WTC11 (cell line): ENCODE data around the gene MCF2L. TPM values are rescaled to one million over a fixed set of nuclear protein-coding genes. Genes with fewer than 3 reads are reported as not detected.

Experiments used
- ATAC-seq: fragments of 200-7000 bp; cut with Tn5 transposase; 2 replicates; pipeline ENCODE4 v1.10.0; 2021; ENCODE audit warnings: mild to moderate bottlenecking, moderate library complexity
- CTCF ChIA-PET: fragments of 300-600 bp; sonication (Branson Sonifier 250); formaldehyde crosslinking; loops from one replicate; lab custom pipeline; 2021; ENCODE audit warnings: antibody characterized with exemption; lab: Charles Lee
- POLR2A ChIA-PET: fragments of 350-600 bp; sonication (Branson Sonifier 250); formaldehyde crosslinking; loops from one replicate; lab custom pipeline; 2021; ENCODE audit warnings: antibody characterized with exemption; lab: Charles Lee
- DNase-seq: peaks from one replicate; pipeline ENCODE4 v3.0.0; 2021; ENCODE audit warnings: low spot score
- H3K27ac Mint-ChIP-seq: 2 replicates; pipeline ENCODE4 v1.8.0; 2021; ENCODE audit warnings: mixed read lengths
- H3K27me3 Mint-ChIP-seq: 2 replicates; pipeline ENCODE4 v1.8.0; 2021; ENCODE audit warnings: low read depth, mild to moderate bottlenecking, moderate library complexity, mixed read lengths
- H3K36me3 Mint-ChIP-seq: 2 replicates; pipeline ENCODE4 v1.8.0; 2021; ENCODE audit warnings: mixed read lengths
- H3K4me1 Mint-ChIP-seq: 2 replicates; pipeline ENCODE4 v1.8.0; 2022; ENCODE audit warnings: mixed read lengths
- H3K4me3 Mint-ChIP-seq: 2 replicates; pipeline ENCODE4 v1.8.0; 2021; ENCODE audit warnings: mild to moderate bottlenecking, moderate library complexity, mixed read lengths
- H3K9me3 Mint-ChIP-seq: 2 replicates; pipeline ENCODE4 v1.8.0; 2021; ENCODE audit warnings: mixed read lengths
- AR ChIP-seq: fragments of 250-450 bp; sonication (Bioruptor Pico); IDR thresholded peaks from 2 replicates; pipeline ENCODE4 v1.9.0; 2021; ENCODE audit warnings: mild to moderate bottlenecking
- ATF1 ChIP-seq: sonication (generic); formaldehyde crosslinking; IDR thresholded peaks from 2 replicates; pipeline ENCODE4 v1.8.1; 2023; ENCODE audit warnings: mild to moderate bottlenecking, moderate library complexity, missing genetic modification reagents
- FOXP1 ChIP-seq: sonication (generic); formaldehyde crosslinking; IDR thresholded peaks from 2 replicates; pipeline ENCODE4 v1.8.0; 2022; ENCODE audit warnings: missing genetic modification reagents, mild to moderate bottlenecking, moderate library complexity, borderline replicate concordance
- HMGA2 ChIP-seq: fragments of 250-450 bp; sonication (Bioruptor Pico); IDR thresholded peaks from 2 replicates; pipeline ENCODE4 v1.4.0; 2021; ENCODE audit warnings: mild to moderate bottlenecking, moderate library complexity
- HMGXB4 ChIP-seq: sonication (generic); formaldehyde crosslinking; IDR thresholded peaks from 2 replicates; pipeline ENCODE4 v1.8.1; 2023; ENCODE audit warnings: mild to moderate bottlenecking, moderate library complexity, missing genetic modification reagents
- KAT7 ChIP-seq: sonication (generic); formaldehyde crosslinking; IDR thresholded peaks from 2 replicates; pipeline ENCODE4 v1.8.1; 2023; ENCODE audit warnings: missing genetic modification reagents, mild to moderate bottlenecking, borderline replicate concordance
- NFATC4 ChIP-seq: fragments of 250-450 bp; sonication (Bioruptor Pico); IDR thresholded peaks from 2 replicates; pipeline ENCODE4 v1.9.0; 2021; ENCODE audit warnings: mild to moderate bottlenecking
- OVOL2 ChIP-seq: fragments of 250-450 bp; sonication (Bioruptor Pico); IDR thresholded peaks from 2 replicates; pipeline ENCODE4 v1.9.0; 2021; ENCODE audit warnings: mild to moderate bottlenecking, borderline replicate concordance
- RORB ChIP-seq: fragments of 250-450 bp; sonication (Bioruptor Pico); IDR thresholded peaks from 2 replicates; pipeline ENCODE4 v1.9.0; 2021; ENCODE audit warnings: mild to moderate bottlenecking
- SMAD4 ChIP-seq: sonication (generic); formaldehyde crosslinking; IDR thresholded peaks from 2 replicates; pipeline ENCODE4 v1.8.0; 2022; ENCODE audit warnings: mild to moderate bottlenecking, missing genetic modification reagents
- SP1 ChIP-seq: sonication (generic); formaldehyde crosslinking; conservative IDR thresholded peaks from 2 replicates; pipeline ENCODE4 v1.8.1; 2022; ENCODE audit warnings: missing genetic modification reagents
- ZNF121 ChIP-seq: sonication (generic); formaldehyde crosslinking; IDR thresholded peaks from 2 replicates; pipeline ENCODE4 v1.8.0; 2023; ENCODE audit warnings: missing genetic modification reagents
- ZNF219 ChIP-seq: sonication (generic); formaldehyde crosslinking; IDR thresholded peaks from 2 replicates; pipeline ENCODE4 v1.8.0; 2023; ENCODE audit warnings: missing genetic modification reagents, mild to moderate bottlenecking, borderline replicate concordance
- ZNF317 ChIP-seq: sonication (generic); formaldehyde crosslinking; IDR thresholded peaks from 2 replicates; pipeline ENCODE4 v1.8.1; 2023; ENCODE audit warnings: low read depth, mild to moderate bottlenecking, moderate library complexity, missing genetic modification reagents, borderline replicate concordance
- ZNF423 ChIP-seq: fragments of 250-450 bp; sonication (Bioruptor Pico); IDR thresholded peaks from 2 replicates; pipeline ENCODE4 v2.1.2; 2022; ENCODE audit warnings: mild to moderate bottlenecking, moderate library complexity
- total RNA-seq: library from RNA; stranded (reverse); gene quantifications from 3 replicates; pipeline ENCODE4 v1.2.3, GENCODE V29; 2021
- TF ChIP-seq, protein P1 (sequence below): sonication (generic); formaldehyde crosslinking; IDR thresholded peaks from 2 replicates; pipeline ENCODE4 v1.8.1; 2022; ENCODE audit warnings: missing genetic modification reagents, borderline replicate concordance
- TF ChIP-seq, protein P2 (sequence below): sonication (generic); formaldehyde crosslinking; IDR thresholded peaks from 2 replicates; pipeline ENCODE4 v1.8.0; 2023; ENCODE audit warnings: missing genetic modification reagents
- TF ChIP-seq, protein P3 (sequence below): fragments of 250-450 bp; sonication (Bioruptor Pico); IDR thresholded peaks from 2 replicates; pipeline ENCODE4 v1.8.0; 2021; ENCODE audit warnings: mild to moderate bottlenecking

Gene MCF2L
- total RNA-seq, 1 experiment from 2014 or later: 34.8 TPM

DNA sequence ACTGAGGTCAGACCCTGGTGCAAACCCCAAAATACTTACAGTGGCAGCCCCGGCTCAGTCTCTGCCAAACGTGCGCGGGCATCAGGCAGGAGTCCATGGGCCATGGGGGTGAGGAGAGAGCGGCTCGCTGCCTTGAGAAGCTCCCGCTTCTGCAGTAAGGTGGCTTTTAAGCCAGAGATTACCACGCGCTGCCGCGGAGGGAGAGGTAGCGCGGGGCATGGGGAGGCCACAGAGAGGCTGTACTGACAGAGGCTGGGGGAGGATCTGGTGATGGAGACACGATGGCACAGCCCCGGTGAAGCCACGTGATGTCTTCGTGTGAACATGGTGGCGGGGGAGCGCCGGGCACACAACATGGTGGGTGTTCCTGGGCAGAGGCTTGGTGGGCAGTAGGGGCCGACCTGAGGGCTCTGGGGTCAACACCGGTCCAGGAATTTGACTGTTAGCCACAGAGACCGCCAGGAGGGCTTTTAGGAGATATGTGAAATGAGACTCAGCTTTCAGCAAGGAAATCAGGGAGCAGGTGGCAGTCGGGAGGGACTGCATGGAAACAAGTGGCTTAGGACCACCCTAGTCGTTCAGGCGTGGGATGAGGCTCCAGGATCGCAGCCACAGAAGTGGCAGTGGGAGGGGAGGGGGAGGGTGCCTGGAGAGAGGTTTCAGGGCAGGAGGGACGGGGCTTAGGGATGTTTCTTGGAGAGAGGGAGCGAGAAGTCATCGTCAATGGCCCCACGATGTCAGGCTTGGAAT lies 24.1 kb downstream of the MCF2L start:
- peaks cover 9% of the 10 kb centered on the region for H3K36me3 Mint-ChIP-seq
- H3K9me3 Mint-ChIP-seq: peaks cover 8% of the 10 kb centered on the region
- 0 out of 2 replicates have a peak, but pooled peaks cover 2% of the 10 kb centered on the region for H3K4me1 Mint-ChIP-seq
- TF ChIP-seq, protein P1, sequence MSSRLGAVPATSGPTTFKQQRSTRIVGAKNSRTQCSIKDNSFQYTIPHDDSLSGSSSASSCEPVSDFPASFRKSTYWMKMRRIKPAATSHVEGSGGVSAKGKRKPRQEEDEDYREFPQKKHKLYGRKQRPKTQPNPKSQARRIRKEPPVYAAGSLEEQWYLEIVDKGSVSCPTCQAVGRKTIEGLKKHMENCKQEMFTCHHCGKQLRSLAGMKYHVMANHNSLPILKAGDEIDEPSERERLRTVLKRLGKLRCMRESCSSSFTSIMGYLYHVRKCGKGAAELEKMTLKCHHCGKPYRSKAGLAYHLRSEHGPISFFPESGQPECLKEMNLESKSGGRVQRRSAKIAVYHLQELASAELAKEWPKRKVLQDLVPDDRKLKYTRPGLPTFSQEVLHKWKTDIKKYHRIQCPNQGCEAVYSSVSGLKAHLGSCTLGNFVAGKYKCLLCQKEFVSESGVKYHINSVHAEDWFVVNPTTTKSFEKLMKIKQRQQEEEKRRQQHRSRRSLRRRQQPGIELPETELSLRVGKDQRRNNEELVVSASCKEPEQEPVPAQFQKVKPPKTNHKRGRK: no peak
- TF ChIP-seq, protein P2, sequence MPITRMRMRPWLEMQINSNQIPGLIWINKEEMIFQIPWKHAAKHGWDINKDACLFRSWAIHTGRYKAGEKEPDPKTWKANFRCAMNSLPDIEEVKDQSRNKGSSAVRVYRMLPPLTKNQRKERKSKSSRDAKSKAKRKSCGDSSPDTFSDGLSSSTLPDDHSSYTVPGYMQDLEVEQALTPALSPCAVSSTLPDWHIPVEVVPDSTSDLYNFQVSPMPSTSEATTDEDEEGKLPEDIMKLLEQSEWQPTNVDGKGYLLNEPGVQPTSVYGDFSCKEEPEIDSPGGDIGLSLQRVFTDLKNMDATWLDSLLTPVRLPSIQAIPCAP (CRISPR knock-in tag): no peak
- TF ChIP-seq AR (CRISPR knock-in tag) (no peak), ZNF317 (CRISPR knock-in tag) (no peak), ZNF219 (no peak), KAT7 (no peak), ATF1 (CRISPR knock-in tag) (no peak), SMAD4 (CRISPR knock-in tag) (no peak), ZNF121 (CRISPR knock-in tag) (no peak), NFATC4 (no peak), RORB (CRISPR knock-in tag) (no peak), FOXP1 (CRISPR knock-in tag) (no peak), SP1 (CRISPR knock-in tag) (no peak), OVOL2 (CRISPR knock-in tag) (no peak), HMGA2 (CRISPR knock-in tag) (no peak), HMGXB4 (CRISPR knock-in tag) (no peak), ZNF423 (no peak)
- TF ChIP-seq, protein P3, sequence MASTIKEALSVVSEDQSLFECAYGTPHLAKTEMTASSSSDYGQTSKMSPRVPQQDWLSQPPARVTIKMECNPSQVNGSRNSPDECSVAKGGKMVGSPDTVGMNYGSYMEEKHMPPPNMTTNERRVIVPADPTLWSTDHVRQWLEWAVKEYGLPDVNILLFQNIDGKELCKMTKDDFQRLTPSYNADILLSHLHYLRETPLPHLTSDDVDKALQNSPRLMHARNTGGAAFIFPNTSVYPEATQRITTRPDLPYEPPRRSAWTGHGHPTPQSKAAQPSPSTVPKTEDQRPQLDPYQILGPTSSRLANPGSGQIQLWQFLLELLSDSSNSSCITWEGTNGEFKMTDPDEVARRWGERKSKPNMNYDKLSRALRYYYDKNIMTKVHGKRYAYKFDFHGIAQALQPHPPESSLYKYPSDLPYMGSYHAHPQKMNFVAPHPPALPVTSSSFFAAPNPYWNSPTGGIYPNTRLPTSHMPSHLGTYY (CRISPR knock-in tag): no peak
- H3K27ac Mint-ChIP-seq: no peak overlapping the region
- ATAC-seq: no peak
- POLR2A ChIA-PET: no interaction called here
- no peak overlapping the region for H3K4me3 Mint-ChIP-seq
- CTCF ChIA-PET: no interaction called here
- H3K27me3 Mint-ChIP-seq: no peaks in the 10 kb centered on the region
- DNase-seq: no peak
